ENCODE measurements around the gene AIP. TPM values are rescaled to one million over a fixed set of nuclear protein-coding genes. Genes with fewer than 3 reads are reported as not detected.

AIP gene
- total RNA-seq, 1 donor from 2014 or later: 50.6 TPM

DNA sequence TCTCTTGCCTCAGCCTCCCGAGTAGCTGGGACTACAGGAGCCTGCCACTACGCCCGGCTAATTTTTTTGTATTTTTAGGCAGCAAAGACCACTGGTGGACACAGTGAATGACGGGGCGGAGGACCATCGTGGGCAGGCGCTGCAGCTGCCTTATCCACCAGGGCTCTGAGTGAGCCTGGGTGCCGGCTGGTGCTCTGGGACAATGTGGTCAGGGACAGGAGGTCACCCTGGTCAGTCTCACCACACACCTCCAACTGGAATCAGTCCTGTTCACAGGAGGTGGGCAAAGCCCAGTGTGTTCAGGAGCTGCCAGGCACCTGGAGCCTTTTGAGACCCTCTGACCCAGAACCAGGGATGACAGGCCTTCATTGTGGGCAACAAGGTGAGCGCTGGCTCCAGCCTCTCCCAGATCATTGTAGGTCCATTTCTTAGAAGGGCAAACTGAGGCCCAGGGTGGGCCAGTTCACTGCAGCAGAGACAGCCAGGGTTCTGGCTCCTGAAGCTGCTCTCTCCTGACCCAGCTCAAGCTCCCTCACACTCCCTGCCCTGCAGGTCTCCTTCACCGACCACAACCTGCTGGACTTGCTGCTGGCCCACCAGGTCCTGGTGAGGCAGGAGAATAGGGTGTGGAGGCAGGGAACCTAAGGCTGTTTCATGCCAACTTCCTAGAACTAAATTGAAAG, 56.1 kb downstream of the AIP start:
- intact Hi-C loops (cut with DNase I): no loop called here
- no peak for DNase-seq
- ATAC-seq (ENCODE audit: poor library complexity): no peak

DNA sequence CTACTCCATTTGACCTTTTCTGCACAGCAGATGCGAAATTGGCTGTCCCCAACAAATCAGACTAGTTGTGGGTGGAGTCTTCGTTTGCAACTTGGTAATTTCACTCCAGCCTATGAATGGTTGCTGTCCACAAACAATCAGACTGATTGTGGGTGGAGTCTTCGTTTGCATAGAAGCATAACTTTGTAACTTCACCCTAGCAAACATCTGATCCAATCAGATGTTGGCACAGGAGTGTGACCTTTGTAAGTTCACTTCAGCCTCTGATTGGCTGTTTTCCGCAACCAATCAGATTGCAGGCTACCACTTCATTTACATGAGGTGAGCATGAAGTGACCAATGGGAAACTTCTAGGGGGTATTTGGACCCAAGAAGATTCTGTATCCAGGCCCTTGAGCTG, 56.7 kb downstream of the AIP start:
- intact Hi-C loops (cut with DNase I): no loop called here
- ATAC-seq (ENCODE audit: poor library complexity): no peak
- no peak for DNase-seq

Small RNAs within 50 kb of the gene (microRNA-seq; reads per million reads assigned to microRNA genes)
- not detected for gene MIR6752

Other genes with a start within 250 kb of the AIP start
- gene GRK2, start 216.6 kb upstream of the AIP start, total RNA-seq: 53.4 TPM
- gene ANKRD13D, start 193.7 kb upstream of the AIP start, total RNA-seq: 11.6 TPM
- 12.1 TPM for gene SSH3, start 179.5 kb upstream of the AIP start, total RNA-seq
- 39.9 TPM for gene POLD4, start 129.5 kb upstream of the AIP start, total RNA-seq
- gene CLCF1, start 109.4 kb upstream of the AIP start, total RNA-seq: 0.27 TPM
- 5.7 TPM for gene RAD9A, start 91.0 kb upstream of the AIP start, total RNA-seq
- 103 TPM for gene PPP1CA, start 81.2 kb upstream of the AIP start, total RNA-seq
- 1.00 TPM for gene TBC1D10C, start 78.9 kb upstream of the AIP start, total RNA-seq
- 15.0 TPM for gene CARNS1, start 67.3 kb upstream of the AIP start, total RNA-seq
- 24.6 TPM for gene RPS6KB2, start 54.5 kb upstream of the AIP start, total RNA-seq
- 1.0 TPM for gene PTPRCAP, start 45.3 kb upstream of the AIP start, total RNA-seq
- 27.1 TPM for gene CORO1B, start 39.5 kb upstream of the AIP start, total RNA-seq
- gene GPR152, start 30.3 kb upstream of the AIP start, total RNA-seq: not detected
- 0.75 TPM for gene CABP4, start 27.7 kb upstream of the AIP start, total RNA-seq
- gene TMEM134, start 13.8 kb upstream of the AIP start, total RNA-seq: 82.9 TPM
- 39.0 TPM for gene PITPNM1, start 22.3 kb downstream of the AIP start, total RNA-seq
- gene CDK2AP2, start 25.1 kb downstream of the AIP start, total RNA-seq: 57.8 TPM
- not detected for gene CABP2, start 40.4 kb downstream of the AIP start, total RNA-seq
- 361 TPM for gene GSTP1, start 100.8 kb downstream of the AIP start, total RNA-seq
- 754 TPM for gene NDUFV1, start 123.9 kb downstream of the AIP start, total RNA-seq
- gene NUDT8, start 146.9 kb downstream of the AIP start, total RNA-seq: 110 TPM
- gene TBX10, start 156.7 kb downstream of the AIP start, total RNA-seq: 0.51 TPM
- not detected for gene ACY3, start 167.7 kb downstream of the AIP start, total RNA-seq
- not detected for gene ALDH3B2, start 191.6 kb downstream of the AIP start, total RNA-seq

Data from Right ventricle myocardium superior (tissue), 1 donor.